ACC112 (cell line): ENCODE results near the gene LYG2.
"Not testable (repeated sequence)": the region's sequence is repeated elsewhere in the genome, so short reads cannot be mapped to it uniquely, and the experiment has no call there.

Experiments used
- H2AFZ ChIP-seq: fragments of 200-600 bp; sonication (generic); one replicate; pipeline ENCODE4 v1.6.0; 2017; ENCODE audit warnings: antibody characterized with exemption, low read length; ENCODE audit not compliant: unreplicated experiment
- H3K27ac ChIP-seq: fragments of 200-600 bp; sonication (generic); 2 replicates; pipeline ENCODE4 v1.5.1; 2014; ENCODE audit warnings: low read depth, mild to moderate bottlenecking, antibody characterized with exemption, low read length, moderate library complexity
- H3K27me3 ChIP-seq: fragments of 200-600 bp; sonication (generic); 2 replicates; pipeline ENCODE4 v1.6.1; 2014; ENCODE audit warnings: mild to moderate bottlenecking, antibody characterized with exemption, low read length, moderate library complexity, mixed read lengths; ENCODE audit not compliant: insufficient read depth
- H3K36me3 ChIP-seq: fragments of 200-600 bp; sonication (generic); 2 replicates; pipeline ENCODE4 v1.6.1; 2016; ENCODE audit warnings: mild to moderate bottlenecking, antibody characterized with exemption, low read length, moderate library complexity, mixed read lengths; ENCODE audit not compliant: insufficient read depth
- H3K4me1 ChIP-seq: fragments of 200-600 bp; sonication (generic); one replicate; pipeline ENCODE4 v1.6.1; 2016; ENCODE audit warnings: low read length, mixed read lengths; ENCODE audit not compliant: insufficient read depth, unreplicated experiment, control insufficient read depth
- H3K4me3 ChIP-seq: fragments of 200-600 bp; sonication (generic); 2 replicates; pipeline ENCODE4 v1.5.1; 2014; ENCODE audit warnings: mild to moderate bottlenecking, low read depth, low read length
- H3K79me2 ChIP-seq: fragments of 200-600 bp; sonication (generic); one replicate; pipeline ENCODE4 v1.6.0; 2016; ENCODE audit warnings: low read length; ENCODE audit not compliant: control insufficient read depth, unreplicated experiment, insufficient read depth

The LYG2 gene, protein sequence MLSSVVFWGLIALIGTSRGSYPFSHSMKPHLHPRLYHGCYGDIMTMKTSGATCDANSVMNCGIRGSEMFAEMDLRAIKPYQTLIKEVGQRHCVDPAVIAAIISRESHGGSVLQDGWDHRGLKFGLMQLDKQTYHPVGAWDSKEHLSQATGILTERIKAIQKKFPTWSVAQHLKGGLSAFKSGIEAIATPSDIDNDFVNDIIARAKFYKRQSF

DNA sequence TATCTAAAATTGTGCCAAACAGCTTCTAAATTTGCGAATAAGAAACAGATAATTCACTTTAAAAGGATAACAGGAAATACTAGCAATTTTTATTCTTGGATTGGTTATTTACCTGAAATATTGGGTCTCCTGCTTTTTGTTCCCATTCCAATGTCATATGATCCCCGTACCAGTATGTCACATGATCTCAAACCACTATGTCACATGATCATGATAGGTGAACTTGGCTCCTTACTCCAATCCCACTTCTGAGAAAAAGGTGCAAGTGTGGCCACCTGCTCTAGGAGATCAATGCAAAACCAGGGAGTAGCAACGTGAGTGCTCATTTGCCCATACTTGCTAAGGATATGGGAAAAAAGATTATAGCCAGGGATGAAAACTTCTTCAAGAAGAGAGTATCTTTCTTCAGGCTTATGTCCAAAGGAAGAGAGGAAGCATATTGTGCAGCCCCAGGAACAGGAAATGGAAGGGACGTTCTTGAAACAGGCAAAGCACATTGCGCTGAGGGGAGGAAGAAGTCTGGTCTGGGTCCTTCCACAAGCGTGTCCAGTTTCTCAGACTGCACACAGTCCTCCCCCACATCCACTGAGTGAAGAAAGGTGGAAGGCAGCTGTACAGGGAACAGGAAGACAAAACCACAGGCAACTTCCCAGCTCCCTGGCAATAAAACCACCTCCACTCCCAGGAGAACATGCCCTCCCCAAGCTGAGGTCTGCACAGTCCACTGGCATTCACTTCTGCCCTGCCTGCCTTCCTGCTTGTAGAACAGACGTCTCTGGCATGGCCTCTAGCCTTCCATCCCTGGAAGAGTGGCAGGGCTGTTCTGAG lies at the start of gene LYG2:
LYG2 (minus strand) TSS at position 176 of the 828 bp plus-strand sequence. CDS start 1,406 bp downstream, outside the sequence.
- no peak within 1 kb of the TSS for H2AFZ ChIP-seq

DNA sequence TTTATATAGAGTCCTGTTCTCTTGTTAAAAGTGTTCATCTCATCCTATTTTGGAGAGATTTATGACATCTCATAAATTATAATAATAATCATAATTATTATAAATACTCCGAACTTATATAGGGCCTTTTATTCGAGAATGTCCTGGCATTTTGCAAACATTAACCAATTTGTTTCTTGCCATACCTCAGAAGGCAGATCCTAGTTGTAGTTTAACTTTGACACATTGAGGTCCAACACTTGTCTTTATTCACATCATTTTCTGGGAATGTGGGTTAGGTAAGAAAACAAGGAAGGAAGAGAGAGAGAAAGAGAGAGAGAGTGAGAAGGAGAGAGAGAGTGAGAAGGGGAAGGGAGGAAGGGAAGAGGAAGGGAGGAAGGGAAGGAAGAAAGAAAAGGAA lies 45.6 kb upstream of the LYG2 start, which contains the start of gene LYG1:
LYG1 (minus strand) TSS at position 101 of the 400 bp plus-strand sequence. CDS start 5,527 bp downstream, outside the sequence.
- not testable (repeated sequence) for H2AFZ ChIP-seq, H3K79me2 ChIP-seq, H3K36me3 ChIP-seq, H3K27me3 ChIP-seq, H3K4me1 ChIP-seq, H3K27ac ChIP-seq, H3K4me3 ChIP-seq

More for the DNA sequence above, at the start of gene LYG2:
- H3K27me3 ChIP-seq, result no peaks in the 10 kb centered on the region
- no peaks in the 10 kb centered on the region for H3K79me2 ChIP-seq
- no peak within 1 kb of the TSS for H3K27ac ChIP-seq
- H3K4me1 ChIP-seq, result no peaks in the 10 kb centered on the region
- H3K36me3 ChIP-seq, result no peaks in the 10 kb centered on the region
- H3K4me3 ChIP-seq, result no peak within 1 kb of the TSS

DNA sequence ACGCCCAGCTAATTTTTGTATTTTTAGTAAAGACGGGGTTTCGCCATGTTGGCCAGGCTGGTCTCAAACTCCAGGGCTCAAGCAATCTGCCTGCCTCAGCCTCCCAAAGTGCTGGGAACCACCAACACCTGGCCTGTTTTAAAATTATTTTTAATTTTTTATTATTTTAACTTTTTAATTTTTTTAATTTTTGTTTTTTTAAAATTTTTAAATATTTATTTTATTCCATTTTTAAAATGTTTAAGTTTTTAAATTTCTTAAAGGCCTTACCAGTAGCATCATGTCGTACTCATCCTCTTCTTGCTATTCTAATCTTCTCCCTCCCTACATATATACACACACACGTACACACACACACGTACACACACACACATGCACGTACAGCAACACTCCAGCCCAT lies 44.1 kb upstream of the LYG2 start:
- Histone ChIP-seq H3K27ac (no peak overlapping the region), H3K4me1 (no peaks in the 10 kb centered on the region), H3K79me2 (no peaks in the 10 kb centered on the region), H3K36me3 (no peaks in the 10 kb centered on the region), H2AFZ (no peak overlapping the region), H3K27me3 (no peaks in the 10 kb centered on the region), H3K4me3 (no peak overlapping the region)

DNA sequence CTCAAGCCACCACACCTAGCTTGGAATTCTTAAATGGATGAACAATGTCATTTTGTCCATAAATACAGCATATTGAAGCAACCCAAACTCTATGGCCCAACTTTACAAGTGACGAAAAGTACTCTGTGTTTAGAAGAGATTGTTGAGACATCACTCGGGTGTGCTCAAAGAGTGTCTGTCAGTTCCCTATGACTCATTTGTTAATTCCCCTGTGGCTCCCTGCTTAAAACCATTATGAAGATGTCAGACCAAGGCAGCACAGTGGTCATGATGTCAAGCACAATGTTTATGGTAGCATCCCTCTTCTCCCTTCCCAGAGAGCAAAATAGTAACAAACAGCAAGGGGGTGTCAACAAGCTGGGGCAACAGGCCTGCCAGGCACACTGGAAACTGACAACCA lies 42.5 kb upstream of the LYG2 start:
- no peaks in the 10 kb centered on the region for H3K36me3 ChIP-seq
- H3K4me1 ChIP-seq, result no peaks in the 10 kb centered on the region
- no peak overlapping the region for H3K4me3 ChIP-seq
- no peak overlapping the region for H3K27ac ChIP-seq
- H3K27me3 ChIP-seq, result no peaks in the 10 kb centered on the region
- no peak overlapping the region for H2AFZ ChIP-seq
- H3K79me2 ChIP-seq, result no peaks in the 10 kb centered on the region

DNA sequence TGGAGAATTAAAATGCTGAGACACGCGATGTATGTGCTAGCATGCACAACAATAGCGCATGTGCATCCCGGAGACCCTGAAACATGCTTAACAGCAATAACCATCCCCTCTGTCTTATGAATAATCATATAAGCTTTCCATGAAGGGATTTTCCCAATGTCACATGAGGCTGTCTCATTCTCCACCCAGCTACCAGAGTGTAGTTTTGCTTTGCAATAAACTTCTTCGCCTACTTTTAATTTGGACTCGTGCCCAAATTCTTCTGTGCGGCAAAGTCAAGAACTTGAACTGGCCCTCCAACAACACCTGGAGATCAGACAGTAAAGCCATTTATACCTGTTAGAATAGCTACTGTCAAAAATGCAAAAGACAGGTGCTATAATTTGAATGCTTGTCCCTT lies 30.1 kb upstream of the LYG2 start:
- Histone ChIP-seq H2AFZ (no peak overlapping the region), H3K4me1 (no peaks in the 10 kb centered on the region), H3K27ac (no peak overlapping the region), H3K27me3 (no peaks in the 10 kb centered on the region), H3K36me3 (no peaks in the 10 kb centered on the region), H3K79me2 (no peaks in the 10 kb centered on the region), H3K4me3 (no peak overlapping the region)

DNA sequence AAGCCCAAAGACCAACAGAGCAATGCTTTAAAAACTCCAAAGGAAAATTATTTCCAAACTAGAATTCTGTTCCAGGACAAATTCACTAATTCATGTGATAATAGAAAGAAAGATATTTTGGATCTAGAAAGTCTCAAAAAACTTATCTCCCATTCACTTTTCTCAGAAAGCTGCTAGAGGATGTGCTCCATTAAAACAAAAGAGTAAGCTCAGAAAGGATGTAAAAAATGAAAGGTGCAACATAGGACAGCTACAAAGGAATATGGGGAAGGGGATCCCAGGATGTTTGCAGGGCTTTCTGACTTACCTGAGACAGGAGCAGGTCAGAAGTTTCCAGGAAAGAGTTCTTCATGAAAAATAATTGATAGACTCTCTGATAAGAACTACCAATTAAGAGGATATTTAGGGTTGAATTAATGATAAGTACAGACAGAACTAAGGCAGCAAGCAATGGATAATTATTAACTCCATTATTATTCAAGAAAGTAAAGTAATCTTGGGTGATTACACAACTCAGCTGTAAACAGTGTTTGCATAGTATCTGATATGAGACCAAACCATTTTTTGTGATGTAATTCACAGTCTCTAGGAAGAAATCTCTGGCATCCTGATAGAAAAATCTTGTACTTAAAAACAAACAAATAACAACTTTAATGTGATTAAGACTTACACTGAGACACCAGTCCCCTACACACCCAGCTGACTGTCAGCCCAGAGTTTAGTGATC lies 24.7 kb upstream of the LYG2 start:
- Histone ChIP-seq H3K27me3 (no peaks in the 10 kb centered on the region), H3K4me1 (peaks cover 6% of the 10 kb centered on the region), H3K36me3 (no peaks in the 10 kb centered on the region), H3K79me2 (no peaks in the 10 kb centered on the region), H3K4me3 (no peak overlapping the region), H3K27ac (no peak overlapping the region), H2AFZ (no peak overlapping the region)

DNA sequence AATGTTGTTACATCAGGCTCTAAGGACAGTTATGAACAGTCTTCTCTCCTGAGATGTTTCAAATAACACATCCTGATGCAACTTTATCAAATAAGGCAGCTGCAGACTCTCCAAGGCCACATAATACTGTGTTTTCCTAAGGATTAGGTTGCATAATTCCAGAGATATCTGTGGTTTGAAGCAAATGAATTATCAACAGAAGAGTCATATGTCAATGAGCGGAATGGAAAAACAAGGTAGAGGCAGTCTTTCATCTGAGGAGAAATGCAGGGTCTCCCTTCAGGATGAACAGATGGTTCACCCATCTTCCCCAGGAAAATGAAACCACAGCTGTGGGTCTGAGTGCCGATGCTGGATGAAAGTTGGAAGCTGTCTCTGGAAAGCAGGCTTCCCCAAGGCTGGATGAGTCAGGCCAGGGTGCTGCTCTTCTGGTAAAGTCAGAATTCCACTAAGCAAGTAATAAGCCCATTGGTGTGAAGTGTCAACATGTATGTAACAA lies 23.4 kb upstream of the LYG2 start:
- Histone ChIP-seq H3K4me1 (peaks cover 6% of the 10 kb centered on the region), H3K79me2 (no peaks in the 10 kb centered on the region), H3K27me3 (no peaks in the 10 kb centered on the region), H3K4me3 (peak overlapping the region; percentile 57), H2AFZ (peak overlapping the region; percentile 9), H3K36me3 (no peaks in the 10 kb centered on the region), H3K27ac (peak overlapping the region; percentile 7)

DNA sequence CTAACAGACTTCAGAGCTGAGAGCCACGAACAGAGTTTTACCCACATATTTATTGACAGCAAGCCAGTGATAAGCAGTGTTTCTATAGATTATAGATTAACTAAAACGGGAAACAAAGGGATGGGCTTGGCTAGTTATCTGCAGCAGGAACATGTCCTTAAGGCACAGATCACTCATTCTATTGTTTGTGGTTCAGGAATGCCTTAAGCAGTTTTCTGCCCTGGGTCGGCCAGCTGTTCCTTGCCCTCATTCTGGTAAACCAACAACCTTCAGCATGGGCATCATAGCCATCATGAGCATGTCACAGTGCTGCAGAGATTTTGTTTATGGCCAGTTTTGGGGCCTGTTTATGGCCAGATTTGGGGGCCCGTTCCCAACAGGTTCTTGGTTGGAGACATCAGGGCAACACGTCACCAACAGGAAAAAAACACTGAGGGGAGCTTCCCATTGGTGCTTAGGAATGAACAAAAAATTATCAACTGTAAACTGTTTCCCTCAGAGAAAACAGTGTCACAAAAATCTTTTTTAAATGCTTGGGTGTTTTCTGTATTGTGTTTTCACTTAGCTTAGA lies 22.8 kb upstream of the LYG2 start:
- not testable (repeated sequence) for H3K79me2 ChIP-seq, H3K27me3 ChIP-seq, H3K4me1 ChIP-seq, H3K36me3 ChIP-seq
- H3K27ac ChIP-seq, result peak overlapping the region; percentile 7
- H3K4me3 ChIP-seq, result peak overlapping the region; percentile 57
- H2AFZ ChIP-seq, result peak overlapping the region; percentile 9

DNA sequence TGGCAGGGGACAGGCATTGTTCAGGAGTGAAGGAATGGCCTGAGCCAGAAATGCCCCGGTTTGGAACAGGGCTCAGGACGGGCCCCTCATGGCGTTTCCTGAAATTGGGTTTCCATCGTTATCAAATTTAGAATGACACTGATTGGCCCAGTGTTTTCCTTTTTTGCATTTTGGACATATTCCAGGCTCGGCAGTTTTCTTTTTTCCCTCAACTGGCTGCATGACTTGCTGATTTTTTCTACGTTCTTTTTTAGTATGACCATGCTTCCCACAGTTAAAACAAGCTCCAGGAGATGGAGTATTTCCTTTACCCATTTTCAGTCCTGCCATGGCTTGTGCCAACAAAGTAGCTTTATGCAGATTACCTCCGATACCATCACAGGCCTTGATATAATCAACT lies 20.4 kb upstream of the LYG2 start:
- no peak overlapping the region for H2AFZ ChIP-seq
- H3K27me3 ChIP-seq, result no peaks in the 10 kb centered on the region
- no peaks in the 10 kb centered on the region for H3K36me3 ChIP-seq
- H3K27ac ChIP-seq, result no peak overlapping the region
- H3K4me1 ChIP-seq, result peaks cover 6% of the 10 kb centered on the region
- no peak overlapping the region for H3K4me3 ChIP-seq
- H3K79me2 ChIP-seq, result no peaks in the 10 kb centered on the region

DNA sequence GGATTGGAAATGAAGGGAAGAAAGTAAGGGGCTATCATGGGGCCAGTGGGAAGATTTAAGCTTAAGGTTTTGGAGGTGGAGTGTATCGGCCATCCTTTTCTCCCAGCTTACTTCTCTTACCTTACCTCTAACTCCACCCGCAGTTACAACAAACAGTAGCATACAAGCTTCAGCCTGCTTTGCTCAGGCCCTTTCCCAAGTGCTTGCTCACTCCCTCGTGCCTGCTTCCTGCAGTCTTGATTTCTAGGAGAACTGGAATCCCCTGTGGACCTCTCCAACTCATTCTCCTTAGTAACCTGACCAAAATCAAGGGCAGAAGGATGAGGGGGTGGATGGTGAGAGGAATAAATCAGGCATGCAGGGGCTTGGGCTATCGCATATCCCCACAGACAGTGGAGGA lies 5.8 kb upstream of the LYG2 start:
- H2AFZ ChIP-seq, result no peak overlapping the region

More for the DNA sequence above, 5.8 kb upstream of the LYG2 start:
- H3K79me2 ChIP-seq, result no peaks in the 10 kb centered on the region
- no peak overlapping the region for H3K4me3 ChIP-seq
- no peaks in the 10 kb centered on the region for H3K36me3 ChIP-seq
- H3K27me3 ChIP-seq, result no peaks in the 10 kb centered on the region
- no peaks in the 10 kb centered on the region for H3K4me1 ChIP-seq
- no peak overlapping the region for H3K27ac ChIP-seq
